Lower leg skin (tissue), 3 donors: ENCODE measurements around the gene NAGS.
"Not testable (repeated sequence)": the region's sequence is repeated elsewhere in the genome, so short reads cannot be mapped to it uniquely, and the experiment has no call there.

Experiments used
- POLR2A ChIP-seq, 2 donors: fragments of 450-650 bp; IDR thresholded peaks; one replicate each; pipeline ENCODE4 v1.6.1; 2016 to 2017; ENCODE audit warnings: antibody characterized with exemption in 2 of 2, mild to moderate bottlenecking in 1 of 2, moderate library complexity in 1 of 2
- TF ChIP-seq, protein P1 (sequence below), 3 donors: fragments of 450-650 bp; IDR thresholded peaks; one replicate each; pipeline ENCODE4 v1.5.1; 2016; ENCODE audit warnings: antibody characterized with exemption in 3 of 3, mild to moderate bottlenecking in 3 of 3, moderate library complexity in 2 of 3

DNA sequence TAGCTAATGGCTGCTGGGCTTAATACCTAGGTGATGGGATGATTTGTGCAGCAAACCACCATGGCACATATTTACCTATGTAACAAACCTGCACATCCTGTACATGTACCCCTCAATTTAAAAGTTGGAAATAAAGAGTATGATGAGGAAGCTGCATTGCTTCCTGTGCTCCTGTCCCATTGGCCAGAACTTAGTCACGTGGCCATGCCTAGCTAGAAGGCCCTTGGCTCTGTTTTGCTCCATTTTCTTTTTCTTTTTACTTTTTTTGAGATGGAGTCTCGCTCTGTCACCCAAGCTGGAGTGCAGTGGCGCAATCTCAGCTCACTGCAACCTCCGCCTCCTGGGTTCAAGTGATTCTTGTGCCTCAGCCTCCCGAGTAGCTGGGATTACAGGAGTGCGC is 43.1 kb upstream of the NAGS start:
- TF ChIP-seq, protein P1, sequence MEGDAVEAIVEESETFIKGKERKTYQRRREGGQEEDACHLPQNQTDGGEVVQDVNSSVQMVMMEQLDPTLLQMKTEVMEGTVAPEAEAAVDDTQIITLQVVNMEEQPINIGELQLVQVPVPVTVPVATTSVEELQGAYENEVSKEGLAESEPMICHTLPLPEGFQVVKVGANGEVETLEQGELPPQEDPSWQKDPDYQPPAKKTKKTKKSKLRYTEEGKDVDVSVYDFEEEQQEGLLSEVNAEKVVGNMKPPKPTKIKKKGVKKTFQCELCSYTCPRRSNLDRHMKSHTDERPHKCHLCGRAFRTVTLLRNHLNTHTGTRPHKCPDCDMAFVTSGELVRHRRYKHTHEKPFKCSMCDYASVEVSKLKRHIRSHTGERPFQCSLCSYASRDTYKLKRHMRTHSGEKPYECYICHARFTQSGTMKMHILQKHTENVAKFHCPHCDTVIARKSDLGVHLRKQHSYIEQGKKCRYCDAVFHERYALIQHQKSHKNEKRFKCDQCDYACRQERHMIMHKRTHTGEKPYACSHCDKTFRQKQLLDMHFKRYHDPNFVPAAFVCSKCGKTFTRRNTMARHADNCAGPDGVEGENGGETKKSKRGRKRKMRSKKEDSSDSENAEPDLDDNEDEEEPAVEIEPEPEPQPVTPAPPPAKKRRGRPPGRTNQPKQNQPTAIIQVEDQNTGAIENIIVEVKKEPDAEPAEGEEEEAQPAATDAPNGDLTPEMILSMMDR (IDR thresholded peaks at IDR 0.05), result not testable (repeated sequence)
- TF ChIP-seq POLR2A (IDR thresholded peaks at IDR 0.05), result not testable (repeated sequence)
